M059J (cell line): Measurements from ENCODE around the gene LRRC4B. TPM values are rescaled to one million over a fixed set of nuclear protein-coding genes. Genes with fewer than 3 reads are reported as not detected.

Experiments
- DNase-seq: peaks from one replicate; pipeline ENCODE4 v3.0.0-alpha.2; 2012; ENCODE audit warnings: low read depth
- total RNA-seq: library from RNA; depleted of rRNA; stranded (reverse); fragments of >200 nt; shearing (Covaris generic); gene quantifications from 2 replicates; pipeline ENCODE4 v1.2.3, GENCODE V29; 2014

Gene LRRC4B
- total RNA-seq, 1 experiment from 2014 or later = not detected

DNA sequence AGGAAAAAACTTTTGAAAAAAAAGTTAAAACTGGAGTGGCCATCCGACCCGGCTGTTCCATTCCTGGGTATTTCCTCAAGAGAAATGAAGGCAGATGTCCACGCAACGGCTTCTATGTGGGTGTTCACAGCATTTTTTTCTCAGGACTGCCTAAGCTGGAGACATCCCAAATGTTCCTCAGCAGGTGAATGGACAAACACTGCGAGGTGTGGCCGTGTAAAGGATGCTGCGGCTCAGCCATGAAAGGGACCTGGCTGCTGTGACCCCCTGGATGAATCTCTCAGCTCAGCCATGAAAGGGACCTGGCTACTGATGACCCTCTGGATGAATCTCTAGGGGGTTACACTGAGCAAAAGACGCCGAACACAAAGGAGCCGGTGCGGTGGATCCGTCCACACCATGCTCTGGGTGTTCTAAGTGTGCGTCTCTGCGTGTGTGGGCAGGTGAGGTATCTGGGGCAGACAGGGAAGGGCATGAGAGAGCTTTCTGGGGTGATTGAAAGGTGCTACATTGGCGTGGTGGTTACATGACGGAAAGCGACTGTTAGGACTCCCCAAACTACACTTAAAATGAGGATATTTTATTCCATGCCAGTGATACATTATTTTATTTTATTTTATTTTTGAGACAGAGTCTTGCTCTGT is 47.3 kb downstream of the LRRC4B start:
- DNase-seq = no peak

- no peak for DNase-seq
Measured at GRCh38 chr19:50519006-50519575, 49.1 kb downstream of the LRRC4B start.

- DNase-seq = no peak
Measured at GRCh38 chr19:50518091-50519005, 49.9 kb downstream of the LRRC4B start.

DNA sequence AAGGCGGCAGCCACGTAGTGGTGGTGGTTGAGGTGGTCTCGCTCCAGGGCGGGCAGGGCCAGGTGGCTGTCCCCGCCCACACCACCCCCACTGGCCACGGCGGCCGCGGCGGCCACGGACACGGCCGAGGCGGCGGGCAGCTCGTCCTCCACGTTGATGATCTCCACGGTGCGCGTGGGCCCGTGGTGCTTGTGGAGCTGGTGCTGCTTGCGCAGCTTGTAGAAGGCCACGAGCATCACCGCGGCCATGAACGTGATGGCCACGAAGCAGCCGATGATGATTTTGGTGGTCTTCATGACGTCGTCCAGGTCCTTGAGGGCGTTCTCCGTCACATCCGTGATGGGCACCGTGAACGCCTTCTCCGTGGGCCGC is 50.5 kb downstream of the LRRC4B start:
- no peak for DNase-seq

- DNase-seq = no peak
Measured at GRCh38 chr19:50516964-50517703, 51.1 kb downstream of the LRRC4B start.

- no peak for DNase-seq
Measured at GRCh38 chr19:50516456-50516855, 51.8 kb downstream of the LRRC4B start.

- no peak for DNase-seq
Measured at GRCh38 chr19:50515168-50515561, 53.1 kb downstream of the LRRC4B start.

DNA sequence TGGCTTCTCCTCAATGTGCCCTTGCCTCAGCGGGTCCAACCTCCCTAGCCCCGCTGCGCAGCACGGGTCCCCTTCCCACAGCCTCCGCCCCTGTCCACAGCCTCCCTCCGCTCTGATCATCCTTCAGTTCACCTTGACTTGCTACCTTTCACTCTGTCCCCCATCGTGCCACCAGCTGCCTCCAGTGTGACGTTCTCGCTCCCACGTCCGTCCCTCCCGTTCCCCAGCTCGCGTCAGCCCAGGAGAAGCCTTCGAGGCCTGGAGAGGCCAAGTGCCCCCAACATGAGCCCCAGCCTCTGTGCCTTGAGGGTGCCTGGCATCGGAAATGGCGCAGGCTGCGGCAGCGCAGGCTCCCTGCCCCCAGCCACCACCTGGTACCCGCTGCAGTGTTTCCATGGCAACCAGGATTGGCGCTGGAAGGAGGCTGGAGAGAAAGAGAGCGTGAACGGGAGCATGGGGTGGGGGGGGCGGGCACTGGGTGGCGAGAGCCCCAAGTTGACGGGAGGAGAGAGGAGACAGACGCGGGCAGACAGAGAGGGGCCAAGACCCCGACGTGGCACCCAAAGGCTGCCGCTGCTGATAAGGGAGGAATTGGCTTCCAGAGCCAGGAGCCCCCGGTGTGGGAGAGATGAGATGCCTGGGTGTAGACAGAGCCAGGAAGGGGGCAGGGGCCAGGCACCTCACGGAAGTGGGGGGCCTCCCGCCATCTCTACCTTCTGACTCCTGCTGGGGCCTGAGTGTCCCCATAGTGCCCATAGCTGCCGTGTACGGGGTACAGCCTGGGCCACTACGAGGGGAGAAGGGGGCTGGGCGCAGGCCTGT is 53.7 kb downstream of the LRRC4B start:
- no peak for DNase-seq

GRCh38 chr19:50513746-50514345 is 54.4 kb downstream of the LRRC4B start, which contains the start of gene ASPDH:
TSS of gene ASPDH (minus strand) at chr19:50513913. CDS start at chr19:50513823, 90 bp downstream.
- DNase-seq = peak; percentile 16

GRCh38 chr19:50512999-50513745 is 55.1 kb downstream of the LRRC4B start:
- DNase-seq = no peak

GRCh38 chr19:50512112-50512998 is 55.9 kb downstream of the LRRC4B start:
- DNase-seq = no peak

- peak; percentile 99 for DNase-seq
Measured at GRCh38 chr19:50511069-50511822, 57.0 kb downstream of the LRRC4B start, which contains the start of gene JOSD2. TSS of gene JOSD2 (minus strand) at chr19:50511191. CDS start at chr19:50510431, 760 bp downstream.

DNA sequence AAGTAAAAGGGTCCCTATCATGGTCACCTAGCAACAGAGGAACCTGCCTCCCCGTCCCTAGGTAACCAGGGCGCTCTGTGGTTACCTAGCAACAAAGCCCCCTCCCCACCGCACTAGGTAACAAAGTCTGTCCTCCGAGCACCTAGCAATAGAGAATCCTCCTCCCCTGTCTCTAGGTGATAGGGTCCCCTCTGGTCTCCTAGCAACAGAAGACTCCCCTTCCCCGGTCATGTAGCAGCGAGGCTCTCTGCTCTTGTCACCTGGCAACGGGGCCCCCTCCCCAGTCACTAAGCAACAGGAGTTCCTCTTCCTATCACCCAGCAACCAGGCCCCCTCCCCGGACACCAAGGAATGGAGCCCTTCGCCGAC is 57.6 kb downstream of the LRRC4B start:
- no peak for DNase-seq

GRCh38 chr19:50510121-50510670 is 58.0 kb downstream of the LRRC4B start:
- DNase-seq = no peak

- DNase-seq = no peak
Measured at GRCh38 chr19:50509366-50509765, 58.9 kb downstream of the LRRC4B start.

DNA sequence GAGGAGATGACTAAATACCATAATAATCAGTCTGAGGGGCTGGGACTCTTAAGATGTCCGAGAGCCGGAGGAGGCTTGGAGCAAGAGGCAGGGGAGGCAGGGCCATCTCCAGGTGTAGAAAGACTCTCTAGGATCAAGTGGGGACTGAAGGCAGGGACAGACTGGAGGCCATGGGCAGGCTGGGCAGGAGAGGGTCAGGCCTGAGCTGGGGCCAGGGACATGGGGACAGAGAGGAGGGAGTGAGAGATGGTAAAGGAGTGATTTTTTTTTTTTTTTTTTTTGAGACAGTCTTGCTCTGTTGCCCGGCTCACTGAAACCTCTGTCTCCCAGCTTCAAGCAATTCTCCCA is 59.4 kb downstream of the LRRC4B start:
- DNase-seq = no peak

DNA sequence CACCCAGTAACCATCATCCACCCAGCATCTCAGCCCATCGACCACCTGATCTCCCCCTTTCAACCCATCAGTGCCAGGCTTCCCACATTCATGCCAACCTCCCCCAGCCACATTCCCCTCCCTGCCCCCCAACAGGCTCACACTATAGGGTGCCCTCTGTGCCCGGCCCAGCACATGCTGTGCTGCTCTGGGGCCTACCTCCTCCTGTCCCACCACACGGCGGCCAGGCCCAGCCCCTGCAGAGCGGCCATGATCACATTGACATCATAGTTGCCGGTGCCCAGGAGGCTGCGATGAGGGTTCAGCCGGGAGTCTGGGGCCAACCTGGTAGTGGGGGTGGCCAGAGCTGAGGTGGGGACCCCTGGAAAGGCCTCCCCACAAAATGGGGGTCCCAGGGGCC is 60.9 kb downstream of the LRRC4B start:
- no peak for DNase-seq

DNA sequence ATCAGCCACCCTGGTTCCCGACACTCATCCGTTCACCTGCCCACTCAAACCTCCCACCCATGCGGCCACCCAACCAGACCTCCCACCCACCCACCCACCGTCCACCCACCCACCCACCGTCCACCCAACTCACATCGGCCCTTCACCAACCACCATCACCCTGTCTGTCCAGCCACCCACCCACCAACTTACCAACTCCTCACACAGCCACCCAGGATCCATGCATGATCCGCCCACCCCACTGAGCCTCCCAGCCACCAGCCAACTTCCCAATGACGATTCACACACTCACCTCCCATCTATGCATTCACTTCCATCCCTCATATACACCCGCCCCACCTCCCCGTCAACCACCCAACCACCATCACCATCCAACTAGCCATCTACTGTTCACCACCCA is 61.5 kb downstream of the LRRC4B start:
- DNase-seq = no peak
